H1 (cell line): ENCODE measurements around the gene DEFB123. TPM values are rescaled to one million over a fixed set of nuclear protein-coding genes. Genes with fewer than 3 reads are reported as not detected.

Experiments used
- CTCF ChIA-PET: fragments of 300-600 bp; sonication (Branson Sonifier 250); formaldehyde crosslinking; loops from one replicate; lab custom pipeline; 2021; ENCODE audit not compliant: partially characterized antibody; lab: Charles Lee
- POLR2A ChIA-PET: fragments of 300-600 bp; sonication (Branson Sonifier 250); formaldehyde crosslinking; loops from one replicate; lab custom pipeline; 2021; ENCODE audit warnings: inconsistent platforms; ENCODE audit not compliant: partially characterized antibody; lab: Charles Lee
- DNase-seq, 2 experiments: peaks; one replicate each; pipeline versions ENCODE4 v3.0.0 to v3.0.0-alpha.2; 2010 to 2022; ENCODE audit warnings: low spot score in 2 of 2, low read depth in 1 of 2, mixed read lengths in 1 of 2
- FAIRE-seq: peaks from 2 replicates; lab custom pipeline; 2011; peaks lifted over from hg19 to GRCh38; lab: Jason Lieb, UNC
- H2AFZ ChIP-seq: 2 replicates; pipeline ENCODE4 v1.8.1; 2012; ENCODE audit warnings: low read length, inconsistent platforms
- H2AK5ac ChIP-seq: 2 replicates; pipeline ENCODE4 v1.6.1; 2013; ENCODE audit warnings: low read depth, low read length
- H2BK120ac ChIP-seq: replicated peaks from 2 replicates; pipeline ENCODE3; 2013; ENCODE audit warnings: low read depth, low read length, inconsistent platforms
- H2BK12ac ChIP-seq: 2 replicates; pipeline ENCODE4 v1.6.1; 2013; ENCODE audit warnings: low read depth, low read length
- H2BK15ac ChIP-seq: 2 replicates; pipeline ENCODE4 v1.6.1; 2013; ENCODE audit warnings: low read length
- H2BK20ac ChIP-seq: 2 replicates; pipeline ENCODE4 v1.6.1; 2013; ENCODE audit warnings: low read length
- H2BK5ac ChIP-seq: 2 replicates; pipeline ENCODE4 v1.6.1; 2013; ENCODE audit warnings: low read depth, low read length
- H3K14ac ChIP-seq: 2 replicates; pipeline ENCODE4 v1.6.1; 2013; ENCODE audit warnings: inconsistent platforms; ENCODE audit not compliant: insufficient read length
- H3K18ac ChIP-seq: 2 replicates; pipeline ENCODE4 v1.6.1; 2013; ENCODE audit warnings: low read length; ENCODE audit errors: extremely low read depth
- H3K23ac ChIP-seq: 2 replicates; pipeline ENCODE4 v1.6.1; 2013; ENCODE audit warnings: inconsistent platforms; ENCODE audit not compliant: insufficient read length
- H3K23me2 ChIP-seq: 2 replicates; pipeline ENCODE4 v1.6.1; 2013; ENCODE audit warnings: low read depth, low read length
- H3K27ac ChIP-seq: 2 replicates; pipeline ENCODE4 v1.6.1; 2011; ENCODE audit warnings: low read depth, low read length, inconsistent platforms
- H3K27me3 ChIP-seq, 4 experiments: replicated peaks in 1 of 4; 1 replicate in 1 of 4; 2 replicates in 3 of 4; pipeline versions ENCODE4 v1.6.1 to v1.8.1; 2011 to 2013; ENCODE audit warnings: low read length in 3 of 4, mild to moderate bottlenecking in 3 of 4, inconsistent platforms in 2 of 4, mixed read lengths in 2 of 4, moderate library complexity in 1 of 4; ENCODE audit not compliant: control insufficient read depth in 3 of 4, insufficient read depth in 3 of 4; ENCODE audit errors: extremely low read depth in 1 of 4
- H3K36me3 ChIP-seq, 4 experiments: 2 replicates each; pipeline versions ENCODE4 v1.6.1 to v1.8.1; 2011 to 2013; ENCODE audit warnings: mild to moderate bottlenecking in 4 of 4, low read length in 3 of 4, moderate library complexity in 2 of 4, control low read depth in 1 of 4, inconsistent platforms in 1 of 4; ENCODE audit not compliant: insufficient read depth in 4 of 4, control insufficient read depth in 2 of 4
- H3K4ac ChIP-seq: replicated peaks from 2 replicates; pipeline ENCODE3; 2013; ENCODE audit warnings: low read length, low read depth, mixed read lengths, inconsistent platforms; ENCODE audit not compliant: insufficient read length
- H3K4me1 ChIP-seq, 4 experiments: replicated peaks in 1 of 4; 1 replicate in 1 of 4; 2 replicates in 3 of 4; pipeline versions ENCODE4 v1.6.1 to v1.8.1; 2011 to 2013; ENCODE audit warnings: low read length in 3 of 4, inconsistent platforms in 2 of 4, mixed read lengths in 1 of 4; ENCODE audit not compliant: insufficient read depth in 4 of 4, control insufficient read depth in 3 of 4
- H3K4me2 ChIP-seq, 2 experiments: 2 replicates each; pipeline versions ENCODE4 v1.6.1 to v1.8.1; 2011 to 2013; ENCODE audit warnings: low read depth in 2 of 2, low read length in 2 of 2, control low read depth in 1 of 2, inconsistent platforms in 1 of 2, mild to moderate bottlenecking in 1 of 2; ENCODE audit not compliant: insufficient read depth in 1 of 2
- H3K4me3 ChIP-seq, 4 experiments: fragments of 200-600, 300-600 bp in 1 of 4; sonication (generic), shearing (Covaris generic), sonication (Bioruptor Twin) in 1 of 4; 2 replicates each; pipeline versions ENCODE4 v1.5.1 to v1.8.1; 2011 to 2016; ENCODE audit warnings: low read length in 4 of 4, low read depth in 3 of 4, control low read depth in 2 of 4, inconsistent platforms in 2 of 4, mild to moderate bottlenecking in 2 of 4, mixed read lengths in 1 of 4, moderate library complexity in 1 of 4; ENCODE audit not compliant: insufficient read depth in 2 of 4; ENCODE audit errors: extremely low read depth in 1 of 4
- H3K56ac ChIP-seq: replicated peaks from 2 replicates; pipeline ENCODE3; 2013; ENCODE audit warnings: low read depth, mild to moderate bottlenecking, mixed read lengths, low read length, inconsistent platforms; ENCODE audit not compliant: insufficient read length
- H3K79me1 ChIP-seq: 2 replicates; pipeline ENCODE4 v1.6.1; 2013; ENCODE audit warnings: low read depth, low read length, control low read depth
- H3K79me2 ChIP-seq, 2 experiments: 2 replicates each; pipeline versions ENCODE4 v1.6.1 to v1.8.1; 2012 to 2013; ENCODE audit warnings: low read length in 2 of 2, mild to moderate bottlenecking in 2 of 2, inconsistent platforms in 1 of 2; ENCODE audit not compliant: insufficient read depth in 2 of 2, control insufficient read depth in 1 of 2
- H3K9ac ChIP-seq, 4 experiments: replicated peaks in 1 of 4; 1 replicate in 1 of 4; 2 replicates in 3 of 4; pipeline versions ENCODE4 v1.6.1 to v1.8.1; 2011 to 2013; ENCODE audit warnings: low read depth in 3 of 4, low read length in 3 of 4, control low read depth in 2 of 4, mild to moderate bottlenecking in 2 of 4, moderate library complexity in 2 of 4, inconsistent platforms in 1 of 4; ENCODE audit errors: extremely low read depth in 1 of 4
- H3K9me3 ChIP-seq, 2 experiments: 2 replicates each; pipeline versions ENCODE4 v1.6.1 to v1.8.1; 2012 to 2013; ENCODE audit warnings: mild to moderate bottlenecking in 2 of 2, moderate library complexity in 2 of 2, control low read depth in 1 of 2, inconsistent platforms in 1 of 2, low read depth in 1 of 2, low read length in 1 of 2, mixed read lengths in 1 of 2; ENCODE audit not compliant: insufficient read depth in 2 of 2
- H4K20me1 ChIP-seq, 2 experiments: replicated peaks in 1 of 2; 2 replicates each; pipeline versions ENCODE3 to v1.8.1; 2011 to 2013; ENCODE audit warnings: inconsistent platforms in 2 of 2, low read length in 2 of 2, mild to moderate bottlenecking in 1 of 2; ENCODE audit not compliant: insufficient read depth in 2 of 2, control insufficient read depth in 1 of 2
- H4K5ac ChIP-seq: 2 replicates; pipeline ENCODE4 v1.6.1; 2013; ENCODE audit warnings: low read length, low read depth, mixed read lengths, inconsistent platforms; ENCODE audit not compliant: insufficient read length
- H4K8ac ChIP-seq: 2 replicates; pipeline ENCODE4 v1.8.0; 2013; ENCODE audit warnings: mild to moderate bottlenecking, moderate library complexity, low read length, inconsistent platforms; ENCODE audit not compliant: insufficient read depth; ENCODE audit errors: extremely low read depth
- H4K91ac ChIP-seq: replicated peaks from 2 replicates; pipeline ENCODE3; 2013; ENCODE audit warnings: low read length, mixed read lengths, inconsistent platforms; ENCODE audit not compliant: insufficient read length
- BRCA1 ChIP-seq: IDR thresholded peaks from 2 replicates; pipeline ENCODE4 v1.6.1; 2012; ENCODE audit warnings: low read depth, low read length, improper control_type of control experiment
- CBX8 ChIP-seq: fragments of 300-800, 300-1000 bp; sonication (generic); IDR thresholded peaks from 2 replicates; pipeline ENCODE4 v1.7.1; 2016; ENCODE audit warnings: low read depth, low read length, borderline replicate concordance
- CEBPB ChIP-seq: IDR thresholded peaks from 2 replicates; pipeline ENCODE4 v1.6.1; 2012; ENCODE audit warnings: low read depth, low read length
- EGR1 ChIP-seq: IDR thresholded peaks from 2 replicates; pipeline ENCODE4 v1.6.1; 2011; ENCODE audit warnings: low read depth, low read length, borderline replicate concordance
- FOSL1 ChIP-seq: IDR thresholded peaks from 2 replicates; pipeline ENCODE4 v1.6.1; 2011; ENCODE audit warnings: mild to moderate bottlenecking, low read depth, low read length, moderate library complexity; ENCODE audit not compliant: insufficient read depth
- GABPA ChIP-seq: IDR thresholded peaks from 2 replicates; pipeline ENCODE4 v1.6.1; 2011; ENCODE audit warnings: mild to moderate bottlenecking, low read length, moderate library complexity, borderline replicate concordance; ENCODE audit not compliant: insufficient read depth
- RNF2 ChIP-seq: fragments of 200-900, 300-1000 bp; sonication (generic); IDR thresholded peaks from 2 replicates; pipeline ENCODE4 v1.7.1; 2016; ENCODE audit warnings: borderline replicate concordance, low read depth, mild to moderate bottlenecking, antibody characterized with exemption, low read length; ENCODE audit not compliant: poor library complexity, severe bottlenecking; ENCODE audit errors: missing control alignments
- SIN3A ChIP-seq, 2 experiments: IDR thresholded peaks in 1 of 2; conservative IDR thresholded peaks in 1 of 2; 2 replicates each; pipeline ENCODE4 v1.6.1; 2011 to 2012; ENCODE audit warnings: low read length in 2 of 2, improper control_type of control experiment in 1 of 2, low read depth in 1 of 2, mild to moderate bottlenecking in 1 of 2
- SIX5 ChIP-seq: IDR thresholded peaks from 2 replicates; pipeline ENCODE4 v1.6.1; 2011; ENCODE audit warnings: mild to moderate bottlenecking, low read depth, low read length
- SRF ChIP-seq: IDR thresholded peaks from 2 replicates; pipeline ENCODE4 v1.6.1; 2011; ENCODE audit warnings: mild to moderate bottlenecking, low read depth, low read length, moderate library complexity
- ZNF274 ChIP-seq: IDR thresholded peaks from 2 replicates; pipeline ENCODE4 v1.7.0; 2012; ENCODE audit warnings: low read length, borderline replicate concordance; ENCODE audit errors: extremely low read depth
- WGBS, 2 experiments: shearing (Covaris generic) in 1 of 2; methylation state at CpG; one replicate each; pipeline versions ENCODE4 v1.1.6 to v1.1.7; 2013 to 2015; ENCODE audit warnings: low lambda C conversion rate in 2 of 2, mixed read lengths in 2 of 2, inconsistent platforms in 1 of 2, low coverage in 1 of 2, missing lambda C conversion rate in 1 of 2; ENCODE audit not compliant: insufficient replicate concordance in 2 of 2, insufficient coverage in 1 of 2, insufficient read length in 1 of 2; ENCODE audit errors: extremely low coverage in 1 of 2, missing lambda C conversion rate in 1 of 2; 5-methylcytosine and 5-hydroxymethylcytosine counted together
- polyA plus RNA-seq, 7 experiments: library from polyadenylated mRNA; depleted of rRNA in 3 of 7; stranded (reverse) in 5 of 7; unstranded in 2 of 7; fragments of >200 nt in 5 of 7; fragments of 200-250 nt in 2 of 7; gene quantifications; 1 replicate in 5 of 7; 2 replicates in 1 of 7; 4 replicates in 1 of 7; pipeline versions ENCODE4 v1.2.1 to v1.2.3, GENCODE V29; 2011 to 2013; ENCODE audit warnings: missing spikeins in 2 of 7, mixed read lengths in 2 of 7
- total RNA-seq: library from RNA; stranded (reverse); fragmentation: NEBNext Ultra II Directional; extraction: Animal tissue kit (Norgen Biotek cat#: 25700); gene quantifications from 2 replicates; pipeline ENCODE4 v1.2.1, GENCODE V29; 2021
- TF ChIP-seq, protein P1 (sequence below): IDR thresholded peaks from 2 replicates; pipeline ENCODE4 v1.6.1; 2012; ENCODE audit warnings: inconsistent platforms

The DEFB123 gene
- total and polyA plus RNA-seq, 2 of the 8 experiments (the other 6 are each of a cell fraction or from before 2014, with no cell fraction given), result not detected

DNA sequence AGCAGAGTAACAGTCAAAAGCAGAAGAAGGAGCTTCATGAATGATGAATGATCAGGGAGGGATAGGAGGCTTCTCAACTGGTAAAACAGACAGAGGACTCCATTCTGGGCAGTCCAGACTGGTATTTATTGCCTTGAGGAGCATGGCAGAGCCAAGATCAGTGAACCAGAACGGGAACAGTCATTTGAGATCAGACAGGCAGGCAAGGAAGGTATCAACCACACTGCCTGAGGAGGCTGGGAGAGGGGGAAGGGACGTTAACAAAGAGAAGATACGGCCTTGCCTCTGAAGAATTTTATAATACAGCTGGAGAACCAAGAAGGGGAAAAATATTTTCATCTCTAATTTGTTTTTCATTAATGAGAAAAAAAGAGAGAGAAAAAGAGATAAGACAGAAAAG lies 34.3 kb upstream of the DEFB123 start, which contains the start of gene DEFB121:
DEFB121 (minus strand) TSS at position 101 of the 400 bp plus-strand sequence; CDS start at position 38, 63 bp downstream.
- TF ChIP-seq CEBPB, result no peak
- TF ChIP-seq CBX8, result no peak
- no peak for TF ChIP-seq BRCA1
- TF ChIP-seq FOSL1, result no peak
- no peak for TF ChIP-seq ZNF274
- TF ChIP-seq, protein P1, sequence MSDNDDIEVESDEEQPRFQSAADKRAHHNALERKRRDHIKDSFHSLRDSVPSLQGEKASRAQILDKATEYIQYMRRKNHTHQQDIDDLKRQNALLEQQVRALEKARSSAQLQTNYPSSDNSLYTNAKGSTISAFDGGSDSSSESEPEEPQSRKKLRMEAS, result no peak
- no peak for TF ChIP-seq SRF
- no peak for TF ChIP-seq SIX5
- TF ChIP-seq EGR1, result no peak
- TF ChIP-seq RNF2, result no peak
- no peak for TF ChIP-seq GABPA
- no peak for TF ChIP-seq SIN3A (conservative IDR thresholded peaks at IDR 0.05 in 1 of 2, IDR thresholded peaks at IDR 0.05 in 1 of 2; ENCODE audit: low read depth in 1 of 2, low read length in 2 of 2)
- TF ChIP-seq, all 59 proteins: peak for 0
- Histone ChIP-seq H3K14ac (no peak within 1 kb of the TSS), H2AK5ac (no peak within 1 kb of the TSS), H3K4me3 (no peak within 1 kb of the TSS), H3K79me2 (no peaks in the 10 kb centered on the region), H3K27me3 (no peaks in the 10 kb centered on the region), H3K9me3 (peaks cover 81 to 91% of the 10 kb centered on the region in 2 experiments), H2AFZ (no peak within 1 kb of the TSS), H3K36me3 (no peaks in the 10 kb centered on the region; a peak in 1 of 8 replicates), H3K4me1 (no peaks in the 10 kb centered on the region), H3K56ac (no peak within 1 kb of the TSS), H4K20me1 (no peaks in the 10 kb centered on the region), H2BK15ac (no peak within 1 kb of the TSS), H3K18ac (no peak within 1 kb of the TSS), H2BK12ac (no peak within 1 kb of the TSS), H4K91ac (no peak within 1 kb of the TSS), H2BK5ac (no peak within 1 kb of the TSS), H3K79me1 (no peaks in the 10 kb centered on the region), H3K9ac (no peak within 1 kb of the TSS), H4K5ac (no peak within 1 kb of the TSS), H3K4me2 (no peak within 1 kb of the TSS), H3K27ac (no peak within 1 kb of the TSS), H2BK120ac (no peak within 1 kb of the TSS), H3K4ac (no peak within 1 kb of the TSS), H3K23ac (no peak within 1 kb of the TSS), H4K8ac (no peak within 1 kb of the TSS), H3K23me2 (no peaks in the 10 kb centered on the region), H2BK20ac (no peak within 1 kb of the TSS)
- POLR2A ChIA-PET, result no interaction called here
- CTCF ChIA-PET, result no interaction called here
- DNase-seq (no peak), FAIRE-seq (no peak)
- WGBS, 2 experiments, result 50% methylated on average over 3 of the region's 3 CpGs; no CpG with 5 or more reads in 1 of the 2 experiments
